HCT116 (cell line): ENCODE results near the gene OR4D6. TPM values are rescaled to one million over a fixed set of nuclear protein-coding genes. Genes with fewer than 3 reads are reported as not detected.

Experiments used
- ATAC-seq: fragments of 200-7000 bp; cut with Tn5 transposase; 2 replicates; pipeline ENCODE4 v1.9.1; 2020; ENCODE audit warnings: mild to moderate bottlenecking, moderate library complexity
- BruUV-seq: library from RNA; stranded (reverse); fragments of 400-500 nt; replicated peaks from 2 replicates; lab custom pipeline; 2021; lab: Mats Ljungman, UMichigan
- CTCF ChIA-PET: fragments of 300-600 bp; sonication (Branson Sonifier 250); formaldehyde crosslinking; loops from one replicate; lab custom pipeline; 2021; ENCODE audit warnings: antibody characterized with exemption; lab: Charles Lee
- POLR2A ChIA-PET: fragments of 300-600, 350-600 bp; sonication (Branson Sonifier 250); formaldehyde crosslinking; loops from one replicate; lab custom pipeline; 2021; ENCODE audit warnings: antibody characterized with exemption; lab: Charles Lee
- RAD21 ChIA-PET, 2 experiments: fragments of 300-600 bp; sonication (Branson Sonifier 250); formaldehyde crosslinking; loops; one replicate each; lab custom pipeline; 2023; ENCODE audit warnings: low total read pairs in 2 of 2; ENCODE audit not compliant: uncharacterized antibody in 2 of 2, unreplicated experiment in 2 of 2, low non-redundant PET in 1 of 2; lab: Charles Lee
- DNase-seq: peaks from one replicate; pipeline ENCODE4 v3.0.0-alpha.2; 2010; ENCODE audit warnings: low read depth, low spot score
- H2AFZ ChIP-seq: fragments of 200-600 bp; shearing (Covaris generic), sonication (generic); 2 replicates; pipeline ENCODE4 v1.6.1; 2017; ENCODE audit warnings: low read depth, mixed run types, mixed read lengths, antibody characterized with exemption, low read length; ENCODE audit not compliant: poor library complexity, severe bottlenecking
- H3K27ac ChIP-seq: 2 replicates; pipeline ENCODE4 v1.5.1; 2012; ENCODE audit warnings: low read depth, low read length
- H3K27me3 ChIP-seq: fragments of 200-600 bp; sonication (generic); 2 replicates; pipeline ENCODE4 v1.6.1; 2016; ENCODE audit warnings: mixed run types, low read length, mixed read lengths; ENCODE audit not compliant: insufficient read depth
- H3K36me3 ChIP-seq, 2 experiments: fragments of 200-500 bp in 1 of 2; fragments of 200-600 bp in 1 of 2; sonication (Bioruptor generic) in 1 of 2; sonication (generic) in 1 of 2; 2 replicates each; pipeline versions ENCODE4 v1.5.1 to v1.6.1; 2014 to 2016; ENCODE audit warnings: low read length in 2 of 2, inconsistent platforms in 1 of 2, mixed read lengths in 1 of 2, mixed run types in 1 of 2; ENCODE audit not compliant: insufficient read depth in 2 of 2, control insufficient read depth in 1 of 2
- H3K4me1 ChIP-seq, 2 experiments: fragments of 200-600 bp in 1 of 2; sonication (generic) in 1 of 2; 2 replicates each; pipeline versions ENCODE4 v1.5.1 to v1.6.1; 2012 to 2017; ENCODE audit warnings: low read length in 2 of 2, inconsistent platforms in 1 of 2, mild to moderate bottlenecking in 1 of 2, mixed read lengths in 1 of 2, mixed run types in 1 of 2, moderate library complexity in 1 of 2; ENCODE audit not compliant: insufficient read depth in 2 of 2, control insufficient read depth in 1 of 2
- H3K4me2 ChIP-seq: fragments of 200-600 bp; sonication (generic); 2 replicates; pipeline ENCODE4 v1.6.1; 2017; ENCODE audit warnings: mixed run types, low read length, mixed read lengths
- H3K4me3 ChIP-seq, 2 experiments: fragments of 200-600 bp in 1 of 2; sonication (generic) in 1 of 2; replicated peaks in 1 of 2; 2 replicates each; pipeline ENCODE4 v1.5.1; 2011 to 2016; ENCODE audit warnings: low read length in 2 of 2, control low read depth in 1 of 2, low read depth in 1 of 2, mild to moderate bottlenecking in 1 of 2, mixed read lengths in 1 of 2, mixed run types in 1 of 2
- H3K79me2 ChIP-seq: fragments of 200-600 bp; sonication (generic); 2 replicates; pipeline ENCODE4 v1.6.1; 2017; ENCODE audit warnings: mild to moderate bottlenecking, mixed run types, low read length, moderate library complexity, mixed read lengths; ENCODE audit not compliant: insufficient read depth
- H3K9ac ChIP-seq: fragments of 200-600 bp; sonication (generic); 2 replicates; pipeline ENCODE4 v1.6.1; 2016; ENCODE audit warnings: low read length, mixed read lengths
- H3K9me2 ChIP-seq: fragments of 200-600 bp; sonication (generic), shearing (Covaris generic); 2 replicates; pipeline ENCODE4 v1.6.1; 2017; ENCODE audit warnings: mixed run types, mild to moderate bottlenecking, moderate library complexity; ENCODE audit not compliant: insufficient read depth
- H3K9me3 ChIP-seq, 2 experiments: fragments of 200-500 bp in 1 of 2; fragments of 200-600 bp in 1 of 2; sonication (Bioruptor generic) in 1 of 2; sonication (generic) in 1 of 2; 2 replicates each; pipeline ENCODE4 v1.6.1; 2014 to 2017; ENCODE audit warnings: low read length in 2 of 2, mixed read lengths in 2 of 2, inconsistent platforms in 1 of 2, low read depth in 1 of 2, mild to moderate bottlenecking in 1 of 2, mixed run types in 1 of 2, moderate library complexity in 1 of 2; ENCODE audit not compliant: control insufficient read depth in 1 of 2, insufficient read depth in 1 of 2
- H4K20me1 ChIP-seq: fragments of 200-600 bp; sonication (generic), shearing (Covaris generic); 2 replicates; pipeline ENCODE4 v1.6.1; 2017; ENCODE audit warnings: mixed run types, mild to moderate bottlenecking, moderate library complexity; ENCODE audit not compliant: insufficient read depth
- ATF3 ChIP-seq: IDR thresholded peaks from 2 replicates; pipeline ENCODE4 v1.6.1; 2012
- CBX3 ChIP-seq: IDR thresholded peaks from 2 replicates; pipeline ENCODE4 v1.6.1; 2012; ENCODE audit warnings: low read depth
- CTCF ChIP-seq, 3 experiments: fragments of 200-600 bp in 1 of 3; sonication (generic) in 1 of 3; IDR thresholded peaks in 2 of 3; conservative IDR thresholded peaks in 1 of 3; 2 replicates each; pipeline ENCODE4 v1.5.1; 2012 to 2017; ENCODE audit warnings: low read depth in 2 of 3, low read length in 2 of 3, antibody characterized with exemption in 1 of 3, borderline replicate concordance in 1 of 3, control low read depth in 1 of 3, mild to moderate bottlenecking in 1 of 3, mixed read lengths in 1 of 3, mixed run types in 1 of 3, moderate library complexity in 1 of 3; ENCODE audit not compliant: insufficient read depth in 1 of 3
- EGR1 ChIP-seq: IDR thresholded peaks from 2 replicates; pipeline ENCODE4 v1.6.1; 2012; ENCODE audit warnings: low read depth
- ELF1 ChIP-seq: IDR thresholded peaks from 2 replicates; pipeline ENCODE4 v1.6.1; 2012; ENCODE audit warnings: low read depth, borderline replicate concordance
- EZH2 ChIP-seq: fragments of 200-600 bp; sonication (generic); IDR thresholded peaks from 2 replicates; pipeline ENCODE4 v1.6.1; 2017; ENCODE audit warnings: antibody characterized with exemption, mixed run types
- FOSL1 ChIP-seq: IDR thresholded peaks from 2 replicates; pipeline ENCODE4 v1.6.1; 2012; ENCODE audit warnings: low read depth
- JUND ChIP-seq: IDR thresholded peaks from 2 replicates; pipeline ENCODE4 v1.6.1; 2012
- MAX ChIP-seq: IDR thresholded peaks from 2 replicates; pipeline ENCODE4 v1.6.1; 2012
- POLR2A ChIP-seq: IDR thresholded peaks from 2 replicates; pipeline ENCODE4 v1.7.0; 2011; ENCODE audit warnings: borderline replicate concordance; ENCODE audit not compliant: insufficient read depth, insufficient read length; ENCODE audit errors: extremely low read depth
- POLR2AphosphoS5 ChIP-seq: IDR thresholded peaks from 2 replicates; pipeline ENCODE4 v1.6.1; 2011; ENCODE audit warnings: mild to moderate bottlenecking, low read depth, low read length, moderate library complexity
- RAD21 ChIP-seq: IDR thresholded peaks from 2 replicates; pipeline ENCODE4 v1.6.1; 2012; ENCODE audit warnings: low read depth, mild to moderate bottlenecking
- SIN3A ChIP-seq: IDR thresholded peaks from 2 replicates; pipeline ENCODE4 v1.6.1; 2012; ENCODE audit warnings: low read depth
- SP1 ChIP-seq: IDR thresholded peaks from 2 replicates; pipeline ENCODE4 v1.6.1; 2012; ENCODE audit warnings: low read depth
- SRF ChIP-seq: IDR thresholded peaks from 2 replicates; pipeline ENCODE4 v1.6.1; 2012; ENCODE audit warnings: low read depth
- TCF7L2 ChIP-seq: IDR thresholded peaks from 2 replicates; pipeline ENCODE4 v1.7.0; 2011; ENCODE audit warnings: borderline replicate concordance, inconsistent platforms; ENCODE audit not compliant: insufficient read depth, insufficient read length; ENCODE audit errors: extremely low read depth
- YY1 ChIP-seq: IDR thresholded peaks from 2 replicates; pipeline ENCODE4 v1.6.1; 2011; ENCODE audit warnings: low read length, low read depth, moderate library complexity, mild to moderate bottlenecking; ENCODE audit not compliant: insufficient replicate concordance; ENCODE audit errors: extremely low read depth
- ZBTB33 ChIP-seq: IDR thresholded peaks from 2 replicates; pipeline ENCODE4 v1.6.1; 2011; ENCODE audit warnings: mild to moderate bottlenecking, low read length, moderate library complexity; ENCODE audit not compliant: insufficient replicate concordance; ENCODE audit errors: extremely low read depth
- ZFX ChIP-seq: fragments of 450-650 bp; IDR thresholded peaks from 2 replicates; pipeline ENCODE4 v1.6.1; 2017
- ZNF274 ChIP-seq: fragments of 200-500 bp; sonication (Bioruptor generic); IDR thresholded peaks from 2 replicates; pipeline ENCODE4 v1.6.1; 2014; ENCODE audit warnings: mild to moderate bottlenecking, low read depth, low read length, inconsistent platforms
- intact Hi-C: fragments of 100-400 bp; cut with micrococcal nuclease; formaldehyde crosslinking; loops from 2 replicates; pipeline ENCODE4 v1.10.0; 2022
- total RNA-seq: library from RNA; stranded (reverse); gene quantifications from one replicate; pipeline ENCODE4 v1.2.1, GENCODE V29; 2021; ENCODE audit not compliant: unreplicated experiment

Gene OR4D6
- total RNA-seq, 1 experiment from 2014 or later, result not detected

GRCh38 chr11:59501931-59502330 lies 45.2 kb downstream of the OR4D6 start:
- RAD21 ChIA-PET, result no interaction called here
- ATAC-seq, result no peak

More at GRCh38 chr11:59501931-59502330, 45.2 kb downstream of the OR4D6 start:
- CTCF ChIA-PET, result no interaction called here
- no peak overlapping the region for H2AFZ ChIP-seq
- H3K9me3 ChIP-seq, result no peaks in the 10 kb centered on the region
- no peak for DNase-seq
- no peak overlapping the region for H3K27ac ChIP-seq
- intact Hi-C loops, result no loop called here
- no peaks in the 10 kb centered on the region for H3K4me1 ChIP-seq
- TF ChIP-seq ELF1, result no peak
- no peak for TF ChIP-seq RAD21
- TF ChIP-seq ZNF274, result no peak
- no peak for TF ChIP-seq SRF
- TF ChIP-seq ATF3, result no peak
- no peak for TF ChIP-seq TCF7L2
- no peak for TF ChIP-seq YY1
- no peak for TF ChIP-seq SP1
- TF ChIP-seq JUND, result no peak
- no peak for TF ChIP-seq POLR2A
- no peak for TF ChIP-seq EZH2
- TF ChIP-seq EGR1, result no peak
- TF ChIP-seq ZBTB33, result no peak
- TF ChIP-seq SIN3A, result no peak
- no peak for TF ChIP-seq CBX3
- TF ChIP-seq POLR2AphosphoS5, result no peak
- no peak for TF ChIP-seq ZFX
- no peak for TF ChIP-seq MAX
- no peak for TF ChIP-seq FOSL1
- no peak for TF ChIP-seq CTCF (IDR thresholded peaks at IDR 0.05 in 2 of 3, conservative IDR thresholded peaks at IDR 0.05 in 1 of 3; ENCODE audit: borderline replicate concordance in 1 of 3, insufficient read depth in 1 of 3, low read depth in 2 of 3, low read length in 2 of 3)
- no peak overlapping the region for H3K4me3 ChIP-seq
- no TSS peak for BruUV-seq
- no peaks in the 10 kb centered on the region for H3K79me2 ChIP-seq
- POLR2A ChIA-PET, result no interaction called here
- no peaks in the 10 kb centered on the region for H3K9me2 ChIP-seq
- H3K4me2 ChIP-seq, result no peak overlapping the region
- H3K36me3 ChIP-seq, result no peaks in the 10 kb centered on the region
- no peak overlapping the region for H3K9ac ChIP-seq
- no peaks in the 10 kb centered on the region for H4K20me1 ChIP-seq
- H3K27me3 ChIP-seq, result no peaks in the 10 kb centered on the region
